SJCRH30 (cell line): ENCODE data around the gene TMEM92. TPM values are rescaled to one million over a fixed set of nuclear protein-coding genes. Genes with fewer than 3 reads are reported as not detected.
A peak's percentile ranks its signal among the peaks of the same experiment; 100 is the strongest.

Experiments
- DNase-seq, 2 experiments: peaks; one replicate each; pipeline ENCODE4 v3.0.0-alpha.2; 2015 to 2020
- H3K27ac ChIP-seq: fragments of 250-450 bp; sonication (Bioruptor Pico); 2 replicates; pipeline ENCODE4 v1.5.1; 2020; ENCODE audit warnings: mild to moderate bottlenecking, moderate library complexity
- H3K27me3 ChIP-seq: fragments of 250-450 bp; sonication (Bioruptor Pico); 2 replicates; pipeline ENCODE4 v1.5.1; 2020; ENCODE audit warnings: mild to moderate bottlenecking, moderate library complexity
- H3K36me3 ChIP-seq: fragments of 250-450 bp; sonication (Bioruptor Pico); 2 replicates; pipeline ENCODE4 v1.5.1; 2020; ENCODE audit warnings: mild to moderate bottlenecking, moderate library complexity
- H3K4me1 ChIP-seq: fragments of 250-450 bp; sonication (Bioruptor Pico); 2 replicates; pipeline ENCODE4 v1.5.1; 2020; ENCODE audit warnings: mild to moderate bottlenecking, moderate library complexity
- H3K4me3 ChIP-seq: fragments of 250-450 bp; sonication (Bioruptor Pico); 2 replicates; pipeline ENCODE4 v1.5.1; 2020; ENCODE audit warnings: mild to moderate bottlenecking, moderate library complexity
- H3K9me3 ChIP-seq: fragments of 250-450 bp; sonication (Bioruptor Pico); replicated peaks from 2 replicates; pipeline ENCODE4 v1.5.1; 2020; ENCODE audit warnings: mild to moderate bottlenecking, moderate library complexity
- total RNA-seq: library from RNA; depleted of rRNA; stranded (reverse); fragments of >200 nt; shearing (Covaris generic); gene quantifications from 2 replicates; pipeline ENCODE4 v1.2.3, GENCODE V29; 2014

The TMEM92 gene
- total RNA-seq, 1 experiment from 2014 or later: not detected

GRCh38 chr17:50258647-50259476 is 15.4 kb upstream of the TMEM92 start:
- Histone ChIP-seq H3K4me3 (no peak overlapping the region), H3K27ac (no peak overlapping the region), H3K4me1 (no peaks in the 10 kb centered on the region), H3K27me3 (peaks cover 23% of the 10 kb centered on the region), H3K9me3 (no peaks in the 10 kb centered on the region), H3K36me3 (no peaks in the 10 kb centered on the region)
- DNase-seq: no peak

- DNase-seq: no peak
- H3K4me1 ChIP-seq: no peaks in the 10 kb centered on the region
- no peaks in the 10 kb centered on the region for H3K9me3 ChIP-seq
- H3K4me3 ChIP-seq: no peak overlapping the region
- H3K36me3 ChIP-seq: no peaks in the 10 kb centered on the region
- peaks cover 24% of the 10 kb centered on the region for H3K27me3 ChIP-seq
- no peak overlapping the region for H3K27ac ChIP-seq
Observed at GRCh38 chr17:50259477-50260324, 14.6 kb upstream of the TMEM92 start.

GRCh38 chr17:50260501-50260911 is 13.8 kb upstream of the TMEM92 start:
- Histone ChIP-seq H3K27me3 (peaks cover 24% of the 10 kb centered on the region), H3K4me1 (no peaks in the 10 kb centered on the region), H3K9me3 (no peaks in the 10 kb centered on the region), H3K27ac (no peak overlapping the region), H3K4me3 (no peak overlapping the region), H3K36me3 (no peaks in the 10 kb centered on the region)
- no peak for DNase-seq

- Histone ChIP-seq H3K4me1 (peaks cover 2% of the 10 kb centered on the region; the same call in 1 of the 2 replicates), H3K27me3 (peaks cover 24% of the 10 kb centered on the region), H3K36me3 (no peaks in the 10 kb centered on the region), H3K9me3 (no peaks in the 10 kb centered on the region), H3K27ac (no peak overlapping the region), H3K4me3 (no peak overlapping the region)
- DNase-seq: no peak
Observed at GRCh38 chr17:50261051-50261915, 13.0 kb upstream of the TMEM92 start.

GRCh38 chr17:50262001-50262794 is 12.1 kb upstream of the TMEM92 start:
- Histone ChIP-seq H3K9me3 (no peaks in the 10 kb centered on the region), H3K27ac (no peak overlapping the region), H3K4me3 (no peak overlapping the region), H3K4me1 (peaks cover 11% of the 10 kb centered on the region; the same call in 1 of the 2 replicates), H3K27me3 (peaks cover 24% of the 10 kb centered on the region), H3K36me3 (no peaks in the 10 kb centered on the region)
- DNase-seq: no peak

GRCh38 chr17:50263331-50264262 is 10.7 kb upstream of the TMEM92 start:
- Histone ChIP-seq H3K9me3 (no peaks in the 10 kb centered on the region), H3K4me1 (peaks cover 14% of the 10 kb centered on the region; the same call in 1 of the 2 replicates)

GRCh38 chr17:50264263-50265113 is 9.8 kb upstream of the TMEM92 start:
- Histone ChIP-seq H3K4me3 (no peak overlapping the region), H3K27ac (no peak overlapping the region), H3K27me3 (peaks cover 23% of the 10 kb centered on the region), H3K9me3 (no peaks in the 10 kb centered on the region), H3K36me3 (no peaks in the 10 kb centered on the region), H3K4me1 (peaks cover 14% of the 10 kb centered on the region; the same call in 1 of the 2 replicates)
- no peak for DNase-seq

More at GRCh38 chr17:50263331-50264262, 10.7 kb upstream of the TMEM92 start:
- DNase-seq: no peak
- Histone ChIP-seq H3K27ac (no peak overlapping the region), H3K36me3 (no peaks in the 10 kb centered on the region), H3K4me3 (no peak overlapping the region), H3K27me3 (peaks cover 24% of the 10 kb centered on the region)

- peaks cover 14% of the 10 kb centered on the region; the same call in 1 of the 2 replicates for H3K4me1 ChIP-seq
- H3K27me3 ChIP-seq: peaks cover 21% of the 10 kb centered on the region
- no peak for DNase-seq
- no peaks in the 10 kb centered on the region for H3K36me3 ChIP-seq
- no peak overlapping the region for H3K4me3 ChIP-seq
- no peaks in the 10 kb centered on the region for H3K9me3 ChIP-seq
- no peak overlapping the region for H3K27ac ChIP-seq
Observed at GRCh38 chr17:50265212-50265611, 9.1 kb upstream of the TMEM92 start.

- no peaks in the 10 kb centered on the region for H3K36me3 ChIP-seq
- DNase-seq: no peak
- H3K27ac ChIP-seq: no peak overlapping the region
- peaks cover 14% of the 10 kb centered on the region; the same call in 1 of the 2 replicates for H3K4me1 ChIP-seq
- H3K27me3 ChIP-seq: peaks cover 21% of the 10 kb centered on the region
- H3K9me3 ChIP-seq: no peaks in the 10 kb centered on the region
- H3K4me3 ChIP-seq: no peak overlapping the region
Observed at GRCh38 chr17:50265690-50266315, 8.5 kb upstream of the TMEM92 start.

- DNase-seq: peak; percentile 31 to 44
- H3K4me1 ChIP-seq: peaks cover 16% of the 10 kb centered on the region; the same call in 1 of the 2 replicates
- no peak overlapping the region for H3K4me3 ChIP-seq
- H3K27ac ChIP-seq: no peak overlapping the region
- H3K27me3 ChIP-seq: peaks cover 14% of the 10 kb centered on the region
- H3K9me3 ChIP-seq: no peaks in the 10 kb centered on the region
- no peaks in the 10 kb centered on the region for H3K36me3 ChIP-seq
Observed at GRCh38 chr17:50266384-50267073, 7.7 kb upstream of the TMEM92 start.

- DNase-seq: no peak
- Histone ChIP-seq H3K4me3 (no peak overlapping the region), H3K9me3 (no peaks in the 10 kb centered on the region), H3K27ac (no peak overlapping the region), H3K27me3 (peaks cover 10% of the 10 kb centered on the region), H3K4me1 (peaks cover 16% of the 10 kb centered on the region; the same call in 1 of the 2 replicates), H3K36me3 (no peaks in the 10 kb centered on the region)
Observed at GRCh38 chr17:50267074-50267841, 7.0 kb upstream of the TMEM92 start.
